Measurements from ENCODE around the gene NT5DC3.
"Not testable (repeated sequence)": the region's sequence is repeated elsewhere in the genome, so short reads cannot be mapped to it uniquely, and the experiment has no call there.

Gene NT5DC3

DNA sequence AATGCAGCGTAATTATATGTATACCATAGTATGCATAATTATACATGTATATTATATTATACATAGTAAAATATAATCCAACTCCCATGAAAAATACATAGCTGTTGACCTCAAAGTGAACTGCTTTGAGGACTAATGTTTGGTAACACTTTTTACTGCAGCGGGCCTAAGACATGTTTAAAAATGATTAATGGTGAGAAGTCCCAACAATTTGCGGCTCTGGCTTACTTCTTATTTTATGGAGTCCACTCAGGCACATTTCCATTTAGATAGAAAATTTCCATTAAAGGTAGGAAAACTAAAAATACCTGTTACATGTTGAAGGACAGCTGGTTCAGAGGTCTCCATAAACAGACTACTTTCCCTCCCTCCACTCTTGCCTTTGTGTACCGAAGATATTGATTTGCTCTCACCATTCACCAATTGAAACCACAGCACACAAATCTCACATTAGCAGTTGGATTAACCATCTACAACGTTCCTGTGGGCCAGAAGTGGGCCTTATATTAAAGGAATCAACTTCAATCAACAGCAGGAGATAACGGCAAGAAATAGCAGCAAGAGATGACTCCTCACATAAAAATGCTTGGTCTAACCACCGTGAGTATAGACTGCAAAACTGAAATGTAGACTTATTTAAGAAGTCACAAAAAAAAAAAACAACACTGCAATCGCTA is 14.1 kb upstream of the NT5DC3 start:
- DNase-seq: no peak

DNA sequence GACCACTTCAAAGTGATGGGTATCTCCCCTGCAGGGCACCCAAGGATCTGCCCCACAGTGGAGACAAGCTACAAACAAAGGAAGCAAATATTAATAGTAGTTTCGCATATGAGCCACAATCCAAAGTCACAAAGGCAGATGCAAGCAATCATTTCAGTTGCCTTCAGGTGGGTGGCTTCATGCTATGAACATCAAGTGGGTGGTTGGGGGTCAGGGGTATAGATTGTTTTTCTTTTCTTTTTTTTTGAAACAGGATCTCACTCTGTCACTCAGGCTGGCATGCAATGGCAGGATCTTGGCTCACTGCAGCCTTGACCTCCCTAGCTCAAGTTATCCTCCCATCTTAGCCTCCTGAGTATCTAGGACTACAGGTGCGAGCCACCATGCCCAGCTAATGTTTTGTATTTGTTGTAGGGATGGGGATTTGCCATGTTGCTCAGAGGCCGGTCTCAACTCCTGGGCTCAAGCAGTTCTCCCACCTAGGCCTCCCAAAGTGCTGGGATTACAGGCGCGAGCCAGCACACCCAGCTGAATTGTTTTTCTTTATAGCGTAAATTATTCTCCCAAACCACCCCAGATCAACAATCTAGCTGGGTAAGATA is 13.4 kb upstream of the NT5DC3 start:
- no peak for DNase-seq

- no peak for DNase-seq
Observed at GRCh38 chr12:103852498-103852997, 11.5 kb upstream of the NT5DC3 start.

DNA sequence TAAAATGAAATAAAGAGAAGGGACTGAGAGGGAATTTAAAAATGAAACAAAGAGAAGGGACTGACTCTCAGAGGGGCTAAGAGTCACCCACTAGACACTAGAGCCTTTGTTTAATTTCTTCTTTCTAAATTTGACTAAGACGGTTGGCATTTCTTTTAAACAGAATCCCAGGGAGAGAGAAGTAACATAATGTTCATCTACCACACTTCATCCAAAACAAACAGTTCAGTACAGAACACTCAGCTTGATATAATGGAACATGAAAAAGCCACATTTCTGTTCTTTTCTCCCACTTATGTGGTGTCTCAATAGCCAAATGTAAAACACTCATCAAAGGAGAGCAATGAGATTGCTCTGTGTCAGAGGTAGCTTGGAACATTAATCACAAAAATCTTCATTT is 10.1 kb upstream of the NT5DC3 start:
- DNase-seq: no peak

GRCh38 chr12:103850429-103850828 is 9.4 kb upstream of the NT5DC3 start:
- DNase-seq: no peak

- no peak for DNase-seq
Observed at GRCh38 chr12:103848917-103849491, 8.0 kb upstream of the NT5DC3 start.

- DNase-seq: no peak
Observed at GRCh38 chr12:103848143-103848542, 7.1 kb upstream of the NT5DC3 start.

GRCh38 chr12:103846415-103846814 is 5.4 kb upstream of the NT5DC3 start:
- DNase-seq: no peak

DNA sequence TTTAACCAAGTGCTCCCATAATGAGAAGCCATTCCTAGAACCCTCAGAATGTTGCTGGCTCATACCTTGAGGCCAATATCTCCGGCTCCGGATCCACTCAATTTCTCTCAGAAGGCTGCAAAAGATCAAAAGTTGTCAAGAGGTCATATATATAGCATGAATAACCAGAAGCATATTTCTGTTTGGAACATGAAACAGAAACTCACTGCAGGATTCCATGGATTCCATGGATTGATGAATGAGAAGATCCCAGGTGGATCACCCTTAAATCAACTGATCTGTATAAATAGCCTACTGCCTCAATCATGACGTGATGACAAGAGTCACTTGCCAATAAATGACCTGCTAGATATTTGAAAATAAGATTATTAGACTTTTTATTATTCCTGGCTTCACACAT is 3.3 kb upstream of the NT5DC3 start:
- DNase-seq: no peak

- peak; percentile 36 to 44 for DNase-seq
Observed at GRCh38 chr12:103841690-103842584, 903 bp upstream of the NT5DC3 start.

DNA sequence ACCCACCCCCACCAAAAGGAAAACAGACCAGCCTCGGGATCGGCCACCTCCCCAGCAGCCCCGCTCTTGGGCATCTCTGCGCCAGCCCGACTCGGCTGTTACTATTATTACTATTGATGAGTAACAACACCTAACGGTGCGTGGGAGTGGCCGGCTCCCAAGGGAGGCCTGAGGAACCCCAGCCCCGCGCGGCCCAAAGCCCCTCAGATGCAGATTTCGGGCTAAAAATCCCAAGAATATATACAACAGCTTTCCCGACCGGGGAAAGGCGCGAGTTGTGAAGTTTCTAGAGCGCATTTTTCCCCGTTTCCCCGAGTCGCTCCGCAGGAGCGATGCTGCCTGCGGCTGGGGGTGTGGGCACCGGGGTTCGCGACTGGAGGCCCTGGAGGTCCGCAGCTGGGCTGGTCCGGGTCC is 565 bp downstream of the NT5DC3 start:
- peak in 1 of 2 donors; percentile 25 for DNase-seq

DNA sequence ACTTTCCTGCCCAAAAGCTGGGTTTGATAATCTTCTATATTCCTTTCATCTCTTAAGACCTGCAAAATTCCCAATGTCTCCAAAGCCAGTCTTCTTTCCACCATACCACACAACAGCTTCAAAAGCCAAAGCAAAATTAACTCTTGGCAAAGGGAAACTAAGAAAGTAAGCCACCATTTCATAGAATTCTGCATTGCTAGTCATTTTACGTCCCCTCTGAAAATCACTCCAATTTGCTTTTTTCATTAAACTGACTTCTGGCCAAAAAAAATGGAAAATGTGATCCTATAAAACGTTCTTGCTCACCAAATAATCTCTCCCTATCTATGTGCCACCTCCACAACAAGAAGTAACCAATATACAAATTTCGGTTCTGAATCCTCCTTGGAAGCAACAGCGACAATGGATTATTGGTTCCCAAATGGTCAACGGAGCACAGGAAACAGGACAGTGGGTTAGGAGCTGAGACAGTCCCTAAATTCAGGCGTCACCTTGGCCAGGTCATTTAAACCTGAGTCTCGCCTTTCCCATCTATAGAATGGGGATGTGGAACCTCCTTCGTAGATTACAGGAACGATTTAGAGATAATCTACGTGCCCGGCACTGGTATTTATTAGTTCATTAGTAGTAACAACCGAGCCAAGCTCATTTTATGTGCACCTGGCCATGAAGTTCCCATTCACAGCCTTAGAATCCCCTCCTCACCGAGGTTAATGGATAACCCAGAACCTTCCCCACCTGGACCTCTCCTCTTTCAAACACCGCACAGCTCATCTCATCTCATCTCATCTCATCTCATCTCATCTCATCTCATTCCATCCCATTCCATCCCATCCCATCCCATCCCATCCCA is 1.2 kb downstream of the NT5DC3 start:
- DNase-seq: no peak

GRCh38 chr12:103839103-103839502 is 1.9 kb downstream of the NT5DC3 start:
- DNase-seq: no peak

DNA sequence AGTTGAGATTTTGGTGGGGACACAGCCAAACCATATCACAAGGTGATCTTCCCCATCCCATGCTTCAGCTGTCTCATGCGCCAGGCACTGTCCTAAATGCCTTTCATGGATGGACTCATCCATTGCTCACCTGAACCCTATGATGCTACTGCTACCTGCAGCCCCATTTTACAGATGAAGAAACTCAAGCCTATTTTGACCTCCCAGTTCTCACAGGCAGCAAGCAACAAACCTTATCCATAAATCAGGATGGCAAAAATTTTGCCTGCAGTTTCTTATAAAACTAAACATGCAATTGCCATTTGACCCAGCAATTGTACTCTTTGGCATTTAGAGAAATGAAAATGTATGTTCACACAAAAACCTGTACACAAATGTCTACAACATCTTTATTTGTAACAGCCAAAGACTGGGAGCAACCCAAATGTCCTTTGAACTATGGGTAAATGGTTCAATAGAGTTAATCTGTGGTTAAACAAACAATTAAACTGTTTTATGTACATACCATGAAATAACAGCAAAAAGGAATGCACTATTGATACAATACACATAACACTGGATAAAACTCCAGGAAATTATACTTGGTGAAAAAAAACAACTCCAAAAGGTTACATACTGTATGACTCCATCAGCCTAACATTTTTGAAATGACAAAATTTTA is 2.6 kb downstream of the NT5DC3 start:
- DNase-seq: no peak

DNA sequence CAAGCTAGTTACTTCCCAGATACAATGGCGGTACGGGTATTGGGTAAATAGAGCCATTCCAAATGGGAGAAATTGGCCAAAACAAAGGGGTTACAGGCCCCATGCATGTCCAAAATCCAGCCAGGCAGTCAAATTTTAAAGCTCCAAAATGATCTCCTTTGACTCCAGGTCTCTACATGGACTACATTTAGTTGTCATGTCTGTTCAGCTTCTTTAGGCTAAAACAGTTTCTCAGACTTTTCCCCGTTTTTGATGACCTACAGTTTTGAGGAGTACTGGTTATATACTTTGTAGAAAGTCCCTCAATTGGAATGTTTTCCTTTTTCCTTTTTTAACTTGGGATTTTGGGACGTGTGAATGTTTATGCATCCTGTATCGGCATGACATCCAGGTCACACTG is 4.7 kb downstream of the NT5DC3 start:
- no peak for DNase-seq

- DNase-seq: not testable (repeated sequence)
Observed at GRCh38 chr12:103835747-103836335, 5.2 kb downstream of the NT5DC3 start.

DNA sequence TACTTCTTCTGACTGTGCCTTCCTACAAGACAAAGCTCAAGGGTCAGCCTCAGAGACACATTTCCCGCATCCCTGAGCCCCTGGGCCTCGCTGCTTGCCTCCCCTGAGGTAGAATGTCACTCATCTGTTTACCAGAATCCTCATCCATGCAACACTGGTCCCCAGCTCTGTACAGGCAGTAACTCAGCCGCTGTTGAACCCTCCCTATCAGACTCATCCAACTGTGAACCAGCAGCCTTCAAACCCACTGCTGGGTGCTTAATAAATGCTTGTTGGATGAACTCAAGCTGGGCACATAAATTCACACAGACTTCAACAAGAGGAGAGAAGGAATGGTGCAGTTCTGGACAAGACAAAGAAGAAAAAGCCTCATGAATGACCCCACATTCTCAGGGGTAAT is 6.1 kb downstream of the NT5DC3 start:
- DNase-seq: no peak

DNA sequence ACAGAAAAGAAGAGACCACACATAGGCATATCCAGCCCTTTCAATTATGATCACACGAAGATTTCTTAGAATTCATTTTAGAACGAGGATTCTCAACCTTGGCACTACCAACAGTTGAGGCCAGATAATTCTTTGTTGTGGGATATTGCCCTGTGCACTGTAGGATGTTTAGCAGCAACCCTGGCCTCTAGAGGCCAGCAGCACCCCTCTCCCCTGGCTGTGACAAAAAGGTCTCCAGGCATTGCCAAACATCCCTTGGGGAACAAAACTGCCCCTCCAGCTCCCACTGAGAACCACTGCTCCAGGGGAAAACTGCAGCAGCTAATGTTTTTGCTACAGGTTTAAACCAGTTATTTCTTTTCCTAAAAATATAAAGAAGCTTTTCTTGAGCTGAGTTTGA is 7.1 kb downstream of the NT5DC3 start:
- DNase-seq: no peak

GRCh38 chr12:103833095-103833775 is 7.8 kb downstream of the NT5DC3 start:
- DNase-seq: peak in 1 of 2 donors; percentile 58

Measured in inflammatory macrophage (primary cell).